ENCODE measurements around the gene BAG1.
A peak's percentile ranks its signal among the peaks of the same experiment; 100 is the strongest.

BAG1 gene

GRCh38 chr9:33264473-33265177, at the start of gene BAG1, which contains the start of gene CHMP5:
Gene BAG1 (minus strand): TSS chr9:33264708.
Gene CHMP5 (plus strand): TSS chr9:33265049. CDS start chr9:33265079, 30 bp downstream.
- H3K4me1 ChIP-seq, result peaks cover 10% of the 10 kb centered on the region
- in situ Hi-C loops (cut with MboI; ENCODE audit: low sequenced_read_pairs), result loop anchor here (5.0 kb wide), 1 partner anchor 53 kb away; no protein-coding TSS in a partner anchor
- H3K27me3 ChIP-seq (ENCODE audit: low read depth), result no peaks in the 10 kb centered on the region
- peaks cover 68% of the 10 kb centered on the region for H3K36me3 ChIP-seq (replicated peaks)
- DNase-seq (ENCODE audit: low spot score in 2 of 2), result peak; percentile 98 to 100
- no peaks in the 10 kb centered on the region for H3K9me3 ChIP-seq
- H3K4me3 ChIP-seq, result peak within 1 kb of the TSS; percentile 90

GRCh38 chr9:33311953-33312352, 47.4 kb upstream of the BAG1 start:
- in situ Hi-C loops (cut with MboI; ENCODE audit: low sequenced_read_pairs), result no loop called here
- no peaks in the 10 kb centered on the region for H3K4me1 ChIP-seq
- H3K4me3 ChIP-seq, result no peak overlapping the region
- H3K27me3 ChIP-seq (ENCODE audit: low read depth), result no peaks in the 10 kb centered on the region
- H3K9me3 ChIP-seq, result no peaks in the 10 kb centered on the region
- no peak for DNase-seq (ENCODE audit: low spot score in 2 of 2)
- H3K36me3 ChIP-seq (replicated peaks), result peaks cover 72% of the 10 kb centered on the region

GRCh38 chr9:33310748-33311147, 46.2 kb upstream of the BAG1 start:
- Histone ChIP-seq H3K9me3 (no peaks in the 10 kb centered on the region), H3K27me3 (ENCODE audit: low read depth) (no peaks in the 10 kb centered on the region), H3K4me3 (no peak overlapping the region), H3K36me3 (replicated peaks) (peaks cover 79% of the 10 kb centered on the region), H3K4me1 (no peaks in the 10 kb centered on the region)
- in situ Hi-C loops (cut with MboI; ENCODE audit: low sequenced_read_pairs), result no loop called here
- no peak for DNase-seq (ENCODE audit: low spot score in 2 of 2)

- H3K27me3 ChIP-seq (ENCODE audit: low read depth), result no peaks in the 10 kb centered on the region
- peaks cover 83% of the 10 kb centered on the region for H3K36me3 ChIP-seq (replicated peaks)
- no peaks in the 10 kb centered on the region for H3K9me3 ChIP-seq
- no peak overlapping the region for H3K4me3 ChIP-seq
- no peaks in the 10 kb centered on the region for H3K4me1 ChIP-seq
- no peak for DNase-seq (ENCODE audit: low spot score in 2 of 2)
- in situ Hi-C loops (cut with MboI; ENCODE audit: low sequenced_read_pairs), result no loop called here
These were observed 45.4 kb upstream of the BAG1 start for GRCh38 chr9:33309903-33310302.

- no peak for DNase-seq (ENCODE audit: low spot score in 2 of 2)
- in situ Hi-C loops (cut with MboI; ENCODE audit: low sequenced_read_pairs), result no loop called here
- Histone ChIP-seq H3K9me3 (no peaks in the 10 kb centered on the region), H3K4me3 (no peak overlapping the region), H3K27me3 (ENCODE audit: low read depth) (no peaks in the 10 kb centered on the region), H3K4me1 (no peaks in the 10 kb centered on the region), H3K36me3 (replicated peaks) (peaks cover 86% of the 10 kb centered on the region)
These were observed 42.6 kb upstream of the BAG1 start for GRCh38 chr9:33307067-33307466.

GRCh38 chr9:33306037-33306436, 41.5 kb upstream of the BAG1 start:
- Histone ChIP-seq H3K36me3 (replicated peaks) (peaks cover 83% of the 10 kb centered on the region), H3K4me1 (no peaks in the 10 kb centered on the region), H3K27me3 (ENCODE audit: low read depth) (no peaks in the 10 kb centered on the region), H3K4me3 (no peak overlapping the region), H3K9me3 (no peaks in the 10 kb centered on the region)
- in situ Hi-C loops (cut with MboI; ENCODE audit: low sequenced_read_pairs), result no loop called here
- DNase-seq (ENCODE audit: low spot score in 2 of 2), result no peak

GRCh38 chr9:33304362-33304761, 39.9 kb upstream of the BAG1 start:
- Histone ChIP-seq H3K36me3 (replicated peaks) (peaks cover 83% of the 10 kb centered on the region), H3K4me1 (no peaks in the 10 kb centered on the region), H3K27me3 (ENCODE audit: low read depth) (no peaks in the 10 kb centered on the region), H3K9me3 (no peaks in the 10 kb centered on the region), H3K4me3 (no peak overlapping the region)
- in situ Hi-C loops (cut with MboI; ENCODE audit: low sequenced_read_pairs), result no loop called here
- no peak for DNase-seq (ENCODE audit: low spot score in 2 of 2)

- no peaks in the 10 kb centered on the region for H3K4me1 ChIP-seq
- H3K9me3 ChIP-seq, result no peaks in the 10 kb centered on the region
- no peaks in the 10 kb centered on the region for H3K27me3 ChIP-seq (ENCODE audit: low read depth)
- no peak overlapping the region for H3K4me3 ChIP-seq
- in situ Hi-C loops (cut with MboI; ENCODE audit: low sequenced_read_pairs), result no loop called here
- DNase-seq (ENCODE audit: low spot score in 2 of 2), result no peak
- peaks cover 89% of the 10 kb centered on the region for H3K36me3 ChIP-seq (replicated peaks)
These were observed 36.0 kb upstream of the BAG1 start for GRCh38 chr9:33300546-33300945.

GRCh38 chr9:33297432-33297831, 32.9 kb upstream of the BAG1 start:
- no peak for DNase-seq (ENCODE audit: low spot score in 2 of 2)
- in situ Hi-C loops (cut with MboI; ENCODE audit: low sequenced_read_pairs), result no loop called here
- Histone ChIP-seq H3K4me3 (no peak overlapping the region), H3K9me3 (no peaks in the 10 kb centered on the region), H3K27me3 (ENCODE audit: low read depth) (no peaks in the 10 kb centered on the region), H3K4me1 (peaks cover 2% of the 10 kb centered on the region; the same call in 1 of the 2 replicates), H3K36me3 (replicated peaks) (peaks cover 90% of the 10 kb centered on the region)

- no peak for DNase-seq (ENCODE audit: low spot score in 2 of 2)
- Histone ChIP-seq H3K36me3 (replicated peaks) (peaks cover 88% of the 10 kb centered on the region), H3K27me3 (ENCODE audit: low read depth) (no peaks in the 10 kb centered on the region), H3K4me1 (peaks cover 16% of the 10 kb centered on the region), H3K4me3 (no peak overlapping the region), H3K9me3 (no peaks in the 10 kb centered on the region)
- in situ Hi-C loops (cut with MboI; ENCODE audit: low sequenced_read_pairs), result no loop called here
These were observed 31.1 kb upstream of the BAG1 start for GRCh38 chr9:33295571-33295970.

GRCh38 chr9:33294670-33295432, 30.3 kb upstream of the BAG1 start:
- Histone ChIP-seq H3K4me3 (no peak overlapping the region), H3K4me1 (peaks cover 16% of the 10 kb centered on the region), H3K27me3 (ENCODE audit: low read depth) (no peaks in the 10 kb centered on the region), H3K9me3 (no peaks in the 10 kb centered on the region), H3K36me3 (replicated peaks) (peaks cover 82% of the 10 kb centered on the region)
- in situ Hi-C loops (cut with MboI; ENCODE audit: low sequenced_read_pairs), result no loop called here
- DNase-seq (ENCODE audit: low spot score in 2 of 2), result no peak

GRCh38 chr9:33293782-33294181, 29.3 kb upstream of the BAG1 start:
- DNase-seq (ENCODE audit: low spot score in 2 of 2), result no peak
- no peaks in the 10 kb centered on the region for H3K27me3 ChIP-seq (ENCODE audit: low read depth)
- no peaks in the 10 kb centered on the region for H3K9me3 ChIP-seq
- in situ Hi-C loops (cut with MboI; ENCODE audit: low sequenced_read_pairs), result no loop called here
- H3K36me3 ChIP-seq (replicated peaks), result peaks cover 72% of the 10 kb centered on the region
- peaks cover 16% of the 10 kb centered on the region for H3K4me1 ChIP-seq
- H3K4me3 ChIP-seq, result no peak overlapping the region

- Histone ChIP-seq H3K4me1 (peaks cover 16% of the 10 kb centered on the region), H3K27me3 (ENCODE audit: low read depth) (no peaks in the 10 kb centered on the region), H3K4me3 (peak overlapping the region; percentile 86; the same call in 1 of the 2 replicates), H3K36me3 (replicated peaks) (peaks cover 53% of the 10 kb centered on the region), H3K9me3 (no peaks in the 10 kb centered on the region)
- in situ Hi-C loops (cut with MboI; ENCODE audit: low sequenced_read_pairs), result no loop called here
- DNase-seq (ENCODE audit: low spot score in 2 of 2), result no peak
These were observed 27.4 kb upstream of the BAG1 start for GRCh38 chr9:33291901-33292300.

GRCh38 chr9:33291031-33291397, 26.5 kb upstream of the BAG1 start:
- peaks cover 16% of the 10 kb centered on the region for H3K4me1 ChIP-seq
- in situ Hi-C loops (cut with MboI; ENCODE audit: low sequenced_read_pairs), result no loop called here
- H3K9me3 ChIP-seq, result no peaks in the 10 kb centered on the region
- DNase-seq (ENCODE audit: low spot score in 2 of 2), result no peak
- peak overlapping the region; percentile 86 for H3K4me3 ChIP-seq
- H3K36me3 ChIP-seq (replicated peaks), result peaks cover 45% of the 10 kb centered on the region
- H3K27me3 ChIP-seq (ENCODE audit: low read depth), result no peaks in the 10 kb centered on the region

Measured in HAP-1 (cell line).